ENCODE data around the gene B3GNT2. TPM values are rescaled to one million over a fixed set of nuclear protein-coding genes. Genes with fewer than 3 reads are reported as not detected.

The B3GNT2 gene
- polyA plus RNA-seq, 1 donor from 2014 or later: 5.8 TPM

- Histone ChIP-seq H3K4me3 (ENCODE audit: low read length) (no peak overlapping the region), H3K36me3 (ENCODE audit: insufficient read depth, low read length) (no peaks in the 10 kb centered on the region), H4K20me1 (ENCODE audit: insufficient read depth) (no peaks in the 10 kb centered on the region), H3K79me2 (replicated peaks; ENCODE audit: insufficient read depth, low read length) (no peaks in the 10 kb centered on the region), H3K4me2 (ENCODE audit: low read length) (no peak overlapping the region), H3K9ac (ENCODE audit: low read length) (no peak overlapping the region), H3K9me2 (ENCODE audit: insufficient read depth, low read length) (no peaks in the 10 kb centered on the region), H3K27ac (ENCODE audit: low read length) (no peak overlapping the region), H3K27me3 (ENCODE audit: insufficient read depth, low read depth, low read length) (no peaks in the 10 kb centered on the region), H3K9me3 (ENCODE audit: low read length) (no peaks in the 10 kb centered on the region), H2AFZ (ENCODE audit: low read depth, low read length) (no peak overlapping the region), H3F3A (ENCODE audit: insufficient read depth, low read length, poor library complexity, severe bottlenecking) (no peaks in the 10 kb centered on the region)
- no peak for TF ChIP-seq RAD21 (conservative IDR thresholded peaks at IDR 0.05)
- TF ChIP-seq TAF1 (IDR thresholded peaks at IDR 0.05; ENCODE audit: low read depth): no peak
- TF ChIP-seq EP300 (conservative IDR thresholded peaks at IDR 0.05; ENCODE audit: poor library complexity, severe bottlenecking): no peak
- TF ChIP-seq REST (IDR thresholded peaks at IDR 0.05; ENCODE audit: borderline replicate concordance): no peak
- TF ChIP-seq EZH2 (IDR thresholded peaks at IDR 0.05; ENCODE audit: borderline replicate concordance, insufficient read depth, low read length, poor library complexity, severe bottlenecking): no peak
- no peak for TF ChIP-seq SMC3 (conservative IDR thresholded peaks at IDR 0.05; ENCODE audit: poor library complexity)
- no peak for TF ChIP-seq POLR2AphosphoS5 (IDR thresholded peaks at IDR 0.05)
- TF ChIP-seq MXI1 (conservative IDR thresholded peaks at IDR 0.05; ENCODE audit: poor library complexity, severe bottlenecking): no peak
Observed at GRCh38 chr2:62227386-62228075, 31.6 kb downstream of the B3GNT2 start.

- no peaks in the 10 kb centered on the region for H3K27me3 ChIP-seq (ENCODE audit: insufficient read depth, low read depth, low read length)
- no peak overlapping the region for H2AFZ ChIP-seq (ENCODE audit: low read depth, low read length)
- no peaks in the 10 kb centered on the region for H3K79me2 ChIP-seq (replicated peaks; ENCODE audit: insufficient read depth, low read length)
- no peak overlapping the region for H3K4me3 ChIP-seq (ENCODE audit: low read length)
- no peaks in the 10 kb centered on the region for H3K9me2 ChIP-seq (ENCODE audit: insufficient read depth, low read length)
- H4K20me1 ChIP-seq (ENCODE audit: insufficient read depth): no peaks in the 10 kb centered on the region
- H3K27ac ChIP-seq (ENCODE audit: low read length): no peak overlapping the region
- H3K9me3 ChIP-seq (ENCODE audit: low read length): no peaks in the 10 kb centered on the region
- TF ChIP-seq RAD21 (conservative IDR thresholded peaks at IDR 0.05) (no peak), EP300 (conservative IDR thresholded peaks at IDR 0.05; ENCODE audit: poor library complexity, severe bottlenecking) (no peak), CTCF (IDR thresholded peaks at IDR 0.05; ENCODE audit: poor library complexity, severe bottlenecking) (no peak), REST (IDR thresholded peaks at IDR 0.05; ENCODE audit: borderline replicate concordance) (no peak), SMC3 (conservative IDR thresholded peaks at IDR 0.05; ENCODE audit: poor library complexity) (no peak), TAF1 (IDR thresholded peaks at IDR 0.05; ENCODE audit: low read depth) (no peak), EZH2 (IDR thresholded peaks at IDR 0.05; ENCODE audit: borderline replicate concordance, insufficient read depth, low read length, poor library complexity, severe bottlenecking) (no peak), POLR2AphosphoS5 (IDR thresholded peaks at IDR 0.05) (no peak), MXI1 (conservative IDR thresholded peaks at IDR 0.05; ENCODE audit: poor library complexity, severe bottlenecking) (no peak)
- no peak overlapping the region for H3K4me2 ChIP-seq (ENCODE audit: low read length)
- H3K9ac ChIP-seq (ENCODE audit: low read length): no peak overlapping the region
- H3K36me3 ChIP-seq (ENCODE audit: insufficient read depth, low read length): no peaks in the 10 kb centered on the region
- H3F3A ChIP-seq (ENCODE audit: insufficient read depth, low read length, poor library complexity, severe bottlenecking): no peaks in the 10 kb centered on the region
Observed at GRCh38 chr2:62229082-62229605, 33.2 kb downstream of the B3GNT2 start.

Measured in neural cell (in vitro differentiated cells).